Measurements from ENCODE around the gene TMBIM6.
A peak's percentile ranks its signal among the peaks of the same experiment; 100 is the strongest.
"Not testable (repeated sequence)": the region's sequence is repeated elsewhere in the genome, so short reads cannot be mapped to it uniquely, and the experiment has no call there.

The TMBIM6 gene

GRCh38 chr12:49776413-49776812 is 35.1 kb downstream of the TMBIM6 start:
- peak; percentile 39 to 44 for DNase-seq (ENCODE audit: low read depth in 2 of 2)

GRCh38 chr12:49776858-49777257 is 35.5 kb downstream of the TMBIM6 start:
- no peak for DNase-seq (ENCODE audit: low read depth in 2 of 2)

GRCh38 chr12:49777341-49777740 is 36.0 kb downstream of the TMBIM6 start:
- no peak for DNase-seq (ENCODE audit: low read depth in 2 of 2)

- DNase-seq (ENCODE audit: low read depth in 2 of 2) = peak; percentile 68 to 78
These were observed 36.7 kb downstream of the TMBIM6 start for GRCh38 chr12:49777800-49778748.

GRCh38 chr12:49779581-49779980 is 38.2 kb downstream of the TMBIM6 start:
- DNase-seq (ENCODE audit: low read depth in 2 of 2) = no peak

GRCh38 chr12:49780914-49781313 is 39.6 kb downstream of the TMBIM6 start:
- not testable (repeated sequence) for DNase-seq (ENCODE audit: low read depth in 2 of 2)

GRCh38 chr12:49783917-49784676 is 42.7 kb downstream of the TMBIM6 start:
- DNase-seq (ENCODE audit: low read depth in 2 of 2) = no peak

GRCh38 chr12:49784756-49785409 is 43.5 kb downstream of the TMBIM6 start:
- no peak for DNase-seq (ENCODE audit: low read depth in 2 of 2)

- no peak for DNase-seq (ENCODE audit: low read depth in 2 of 2)
These were observed 46.3 kb downstream of the TMBIM6 start for GRCh38 chr12:49787672-49788071.

- DNase-seq (ENCODE audit: low read depth in 2 of 2) = no peak
These were observed 48.6 kb downstream of the TMBIM6 start for GRCh38 chr12:49789992-49790391.

- no peak for DNase-seq (ENCODE audit: low read depth in 2 of 2)
These were observed 49.6 kb downstream of the TMBIM6 start for GRCh38 chr12:49790741-49791555.

GRCh38 chr12:49791700-49792099 is 50.3 kb downstream of the TMBIM6 start:
- DNase-seq (ENCODE audit: low read depth in 2 of 2) = no peak

GRCh38 chr12:49792181-49792970 is 51.0 kb downstream of the TMBIM6 start:
- DNase-seq (ENCODE audit: low read depth in 2 of 2) = no peak

- DNase-seq (ENCODE audit: low read depth in 2 of 2) = no peak
These were observed 51.7 kb downstream of the TMBIM6 start for GRCh38 chr12:49792976-49793580.

- DNase-seq (ENCODE audit: low read depth in 2 of 2) = no peak
These were observed 52.3 kb downstream of the TMBIM6 start for GRCh38 chr12:49793620-49794019.

GRCh38 chr12:49794021-49794420 is 52.7 kb downstream of the TMBIM6 start:
- DNase-seq (ENCODE audit: low read depth in 2 of 2) = no peak

- DNase-seq (ENCODE audit: low read depth in 2 of 2) = no peak
These were observed 53.7 kb downstream of the TMBIM6 start for GRCh38 chr12:49794811-49795653.

- no peak for DNase-seq (ENCODE audit: low read depth in 2 of 2)
These were observed 54.3 kb downstream of the TMBIM6 start for GRCh38 chr12:49795654-49796105.

GRCh38 chr12:49796155-49796554 is 54.8 kb downstream of the TMBIM6 start:
- no peak for DNase-seq (ENCODE audit: low read depth in 2 of 2)
